Fibroblast of lung (primary cell): Measurements from ENCODE around the gene FSIP1. TPM values are rescaled to one million over a fixed set of nuclear protein-coding genes. Genes with fewer than 3 reads are reported as not detected.
A peak's percentile ranks its signal among the peaks of the same experiment; 100 is the strongest.

Experiments
- DNase-seq, 2 donors: peaks; one replicate each; pipeline versions ENCODE4 v3.0.0 to v3.0.0-alpha.2; 2010; ENCODE audit warnings: low read depth in 2 of 2
- H2AFZ ChIP-seq: 2 replicates; pipeline ENCODE4 v1.5.1; 2012; ENCODE audit warnings: low read length, control low read depth, inconsistent platforms
- H3K27ac ChIP-seq: 2 replicates; pipeline ENCODE4 v1.5.1; 2011; ENCODE audit warnings: low read length, control low read depth; ENCODE audit not compliant: insufficient read depth
- H3K27me3 ChIP-seq: 2 replicates; pipeline ENCODE4 v1.5.1; 2011; ENCODE audit warnings: mild to moderate bottlenecking, low read length; ENCODE audit not compliant: control insufficient read depth, insufficient read depth
- H3K36me3 ChIP-seq: 2 replicates; pipeline ENCODE4 v1.5.1; 2011; ENCODE audit warnings: low read length; ENCODE audit not compliant: control insufficient read depth, insufficient read depth
- H3K4me1 ChIP-seq: 2 replicates; pipeline ENCODE4 v1.5.1; 2011; ENCODE audit warnings: low read length; ENCODE audit not compliant: control insufficient read depth, insufficient read depth; ENCODE audit errors: extremely low read depth
- H3K4me2 ChIP-seq: 2 replicates; pipeline ENCODE4 v1.5.1; 2011; ENCODE audit warnings: low read length, control low read depth; ENCODE audit not compliant: insufficient read depth; ENCODE audit errors: extremely low read depth
- H3K4me3 ChIP-seq, 4 experiments: fragments of 200-600 bp in 1 of 4; sonication (generic) in 1 of 4; replicated peaks in 1 of 4; 2 replicates each; pipeline ENCODE4 v1.5.1; 2011 to 2016; ENCODE audit warnings: low read length in 4 of 4, low read depth in 3 of 4, mild to moderate bottlenecking in 3 of 4, control low read depth in 2 of 4, inconsistent platforms in 1 of 4, mixed read lengths in 1 of 4; ENCODE audit not compliant: insufficient read depth in 1 of 4; ENCODE audit errors: control extremely low read depth in 1 of 4
- H3K79me2 ChIP-seq: 2 replicates; pipeline ENCODE4 v1.5.1; 2012; ENCODE audit warnings: mild to moderate bottlenecking, low read length, inconsistent platforms; ENCODE audit not compliant: control insufficient read depth, insufficient read depth
- H3K9ac ChIP-seq: 2 replicates; pipeline ENCODE4 v1.5.1; 2011; ENCODE audit warnings: mild to moderate bottlenecking, low read length, control low read depth; ENCODE audit not compliant: insufficient read depth
- H3K9me3 ChIP-seq: 2 replicates; pipeline ENCODE4 v1.5.1; 2012; ENCODE audit warnings: low read depth, low read length; ENCODE audit not compliant: control insufficient read depth, insufficient read depth
- H4K20me1 ChIP-seq: 2 replicates; pipeline ENCODE4 v1.5.1; 2011; ENCODE audit warnings: low read length; ENCODE audit not compliant: control insufficient read depth, insufficient read depth; ENCODE audit errors: extremely low read depth
- CTCF ChIP-seq, 2 donors: IDR thresholded peaks in 1 of 2; conservative IDR thresholded peaks in 1 of 2; 1 replicate in 1 of 2; 2 replicates in 1 of 2; pipeline ENCODE4 v1.5.1; 2011 to 2012; ENCODE audit warnings: low read length in 2 of 2, control low read depth in 1 of 2, inconsistent platforms in 1 of 2, low read depth in 1 of 2, mild to moderate bottlenecking in 1 of 2
- EZH2 ChIP-seq: IDR thresholded peaks from 2 replicates; pipeline ENCODE4 v1.5.1; 2012; ENCODE audit warnings: low read length, control low read depth, mild to moderate bottlenecking; ENCODE audit errors: missing control alignments
- polyA plus RNA-seq, 2 donors: library from polyadenylated mRNA; depleted of rRNA in 1 of 2; stranded (reverse) in 1 of 2; unstranded in 1 of 2; fragments of >200 nt; gene quantifications; 2 replicates each; pipeline ENCODE4 v1.2.1, GENCODE V29; 2011 to 2012; ENCODE audit warnings: missing spikeins in 1 of 2
- total RNA-seq: library from RNA; depleted of rRNA; stranded (reverse); fragments of >200 nt; gene quantifications from 2 replicates; pipeline ENCODE4 v1.2.1, GENCODE V29; 2014

Gene FSIP1
- total and polyA plus RNA-seq, 2 donors (not counting 1 experiment from before 2014, with no cell fraction given), result 0.50 to 5.1 TPM

GRCh38 chr15:39748276-39748675, 34.4 kb downstream of the FSIP1 start:
- no peaks in the 10 kb centered on the region for H3K9me3 ChIP-seq
- no peak overlapping the region for H3K9ac ChIP-seq
- no peaks in the 10 kb centered on the region for H4K20me1 ChIP-seq
- H2AFZ ChIP-seq, result no peak overlapping the region
- H3K27ac ChIP-seq, result no peak overlapping the region
- no peak for TF ChIP-seq CTCF (conservative IDR thresholded peaks at IDR 0.05 in 1 of 2, IDR thresholded peaks at IDR 0.05 in 1 of 2; ENCODE audit: low read depth in 1 of 2, low read length in 2 of 2)
- TF ChIP-seq EZH2, result no peak
- no peaks in the 10 kb centered on the region for H3K79me2 ChIP-seq
- no peaks in the 10 kb centered on the region for H3K36me3 ChIP-seq
- H3K27me3 ChIP-seq, result no peaks in the 10 kb centered on the region
- DNase-seq, result peak in 1 of 2 donors; percentile 9
- no peaks in the 10 kb centered on the region for H3K4me1 ChIP-seq
- H3K4me3 ChIP-seq, result no peak overlapping the region
- no peak overlapping the region for H3K4me2 ChIP-seq

- H3K79me2 ChIP-seq, result no peaks in the 10 kb centered on the region
- no peaks in the 10 kb centered on the region for H3K36me3 ChIP-seq
- H3K4me1 ChIP-seq, result no peaks in the 10 kb centered on the region
- no peak overlapping the region for H3K27ac ChIP-seq
- H2AFZ ChIP-seq, result no peak overlapping the region
- H3K4me2 ChIP-seq, result no peak overlapping the region
- no peaks in the 10 kb centered on the region for H4K20me1 ChIP-seq
- TF ChIP-seq CTCF (conservative IDR thresholded peaks at IDR 0.05 in 1 of 2, IDR thresholded peaks at IDR 0.05 in 1 of 2; ENCODE audit: low read depth in 1 of 2, low read length in 2 of 2) (no peak), EZH2 (no peak)
- no peaks in the 10 kb centered on the region for H3K27me3 ChIP-seq
- H3K4me3 ChIP-seq, result no peak overlapping the region
- peak; percentile 69 to 84 for DNase-seq
- H3K9me3 ChIP-seq, result no peaks in the 10 kb centered on the region
- H3K9ac ChIP-seq, result no peak overlapping the region
These were observed 35.3 kb downstream of the FSIP1 start for GRCh38 chr15:39747326-39747725.

- Histone ChIP-seq H3K4me3 (no peak overlapping the region), H3K4me1 (no peaks in the 10 kb centered on the region), H3K9me3 (no peaks in the 10 kb centered on the region), H4K20me1 (no peaks in the 10 kb centered on the region), H3K36me3 (no peaks in the 10 kb centered on the region), H3K9ac (no peak overlapping the region), H2AFZ (no peak overlapping the region), H3K4me2 (no peak overlapping the region), H3K79me2 (no peaks in the 10 kb centered on the region), H3K27me3 (no peaks in the 10 kb centered on the region), H3K27ac (no peak overlapping the region)
- no peak for TF ChIP-seq EZH2
- no peak for DNase-seq
These were observed 35.8 kb downstream of the FSIP1 start for GRCh38 chr15:39746714-39747276.
